Neuron (in vitro differentiated cells): ENCODE results near the gene B3GALT4.
"Not testable (repeated sequence)": the region's sequence is repeated elsewhere in the genome, so short reads cannot be mapped to it uniquely, and the experiment has no call there.

ENCODE experiments used
- H2AFZ ChIP-seq: one replicate; pipeline ENCODE4 v1.6.1; 2013; ENCODE audit warnings: low read depth, mild to moderate bottlenecking, inconsistent platforms, low read length, moderate library complexity
- H3K27me3 ChIP-seq: one replicate; pipeline ENCODE4 v1.6.1; 2013; ENCODE audit warnings: low read length; ENCODE audit not compliant: insufficient read depth
- H3K36me3 ChIP-seq: one replicate; pipeline ENCODE4 v1.6.1; 2013; ENCODE audit warnings: low read length; ENCODE audit not compliant: insufficient read depth
- H3K4me1 ChIP-seq: one replicate; pipeline ENCODE4 v1.6.1; 2013; ENCODE audit warnings: low read length; ENCODE audit not compliant: insufficient read depth
- H3K4me3 ChIP-seq: 2 replicates; pipeline ENCODE4 v1.5.1; 2013; ENCODE audit warnings: mild to moderate bottlenecking, low read length, moderate library complexity
- H3K9me3 ChIP-seq: one replicate; pipeline ENCODE4 v1.6.1; 2013; ENCODE audit warnings: low read length

B3GALT4 gene

DNA sequence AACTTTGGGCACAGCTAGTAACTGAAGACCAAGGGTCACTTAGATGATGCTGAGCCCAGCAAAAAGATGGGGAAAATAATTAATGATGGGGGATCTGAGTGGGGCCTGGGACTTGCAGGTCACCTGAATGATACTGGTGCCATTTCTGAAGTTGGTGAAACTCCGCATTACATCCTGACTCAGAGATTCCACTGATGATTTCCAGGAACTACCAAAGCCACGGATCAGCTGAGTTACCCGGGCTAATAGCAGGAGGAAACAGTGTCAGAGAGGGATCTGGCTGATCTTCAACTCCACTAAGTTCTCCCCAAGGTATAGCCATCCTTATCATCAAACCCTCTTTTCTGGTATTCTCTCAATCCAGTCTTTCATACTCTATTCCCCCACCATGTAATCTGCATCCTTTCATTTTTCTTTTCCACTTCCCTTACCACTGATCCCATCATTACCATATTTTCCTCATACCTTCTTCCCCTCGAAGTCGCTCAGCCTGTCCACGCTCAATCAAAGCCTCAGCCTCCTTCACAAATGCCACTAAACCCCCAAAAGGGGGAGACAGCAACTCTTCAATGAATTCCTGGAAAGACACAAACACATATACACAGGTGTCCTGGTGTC is 25.4 kb upstream of the B3GALT4 start:
- no peak overlapping the region for H2AFZ ChIP-seq
- no peak overlapping the region for H3K4me3 ChIP-seq

DNA sequence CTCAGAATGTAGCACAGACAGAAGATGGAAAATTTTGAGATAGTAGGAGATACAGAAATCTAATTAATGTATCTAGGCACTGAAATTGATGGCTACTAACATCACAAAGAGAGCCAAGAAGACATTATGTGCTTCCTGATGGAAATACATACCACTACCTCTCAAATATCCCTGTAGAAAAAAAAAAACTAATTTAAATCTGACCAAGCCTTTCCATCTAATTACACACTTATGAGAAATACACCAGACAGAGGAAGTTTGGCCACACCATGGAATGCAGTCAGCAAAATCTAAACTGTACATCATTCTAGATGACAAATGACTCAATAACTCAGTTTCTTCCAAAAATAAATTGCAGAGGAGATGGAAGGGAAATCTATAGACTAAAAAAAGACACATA is 24.2 kb upstream of the B3GALT4 start:
- no peak overlapping the region for H2AFZ ChIP-seq
- no peak overlapping the region for H3K4me3 ChIP-seq
- no peaks in the 10 kb centered on the region for H3K27me3 ChIP-seq
- H3K9me3 ChIP-seq, result peaks cover 5% of the 10 kb centered on the region
- H3K36me3 ChIP-seq, result peaks cover 23% of the 10 kb centered on the region
- peaks cover 21% of the 10 kb centered on the region for H3K4me1 ChIP-seq

More for the DNA sequence above, 25.4 kb upstream of the B3GALT4 start:
- H3K9me3 ChIP-seq, result no peaks in the 10 kb centered on the region
- H3K27me3 ChIP-seq, result no peaks in the 10 kb centered on the region
- H3K4me1 ChIP-seq, result peaks cover 23% of the 10 kb centered on the region
- peaks cover 19% of the 10 kb centered on the region for H3K36me3 ChIP-seq

GRCh38 chr6:33254591-33254990 is 22.3 kb upstream of the B3GALT4 start:
- peaks cover 32% of the 10 kb centered on the region for H3K36me3 ChIP-seq
- H3K9me3 ChIP-seq, result peaks cover 6% of the 10 kb centered on the region
- H3K4me1 ChIP-seq, result peaks cover 8% of the 10 kb centered on the region
- no peak overlapping the region for H2AFZ ChIP-seq
- H3K27me3 ChIP-seq, result no peaks in the 10 kb centered on the region
- H3K4me3 ChIP-seq, result no peak overlapping the region

GRCh38 chr6:33259032-33259431 is 17.9 kb upstream of the B3GALT4 start:
- Histone ChIP-seq H3K9me3 (peaks cover 6% of the 10 kb centered on the region), H2AFZ (no peak overlapping the region), H3K36me3 (peaks cover 49% of the 10 kb centered on the region), H3K4me1 (no peaks in the 10 kb centered on the region), H3K4me3 (no peak overlapping the region), H3K27me3 (no peaks in the 10 kb centered on the region)

GRCh38 chr6:33262490-33262889 is 14.4 kb upstream of the B3GALT4 start:
- H3K4me3 ChIP-seq, H3K9me3 ChIP-seq, H2AFZ ChIP-seq, H3K27me3 ChIP-seq, H3K4me1 ChIP-seq: not testable (repeated sequence)
- H3K36me3 ChIP-seq, result peaks cover 68% of the 10 kb centered on the region

- no peak overlapping the region for H2AFZ ChIP-seq
- no peaks in the 10 kb centered on the region for H3K27me3 ChIP-seq
- H3K36me3 ChIP-seq, result peaks cover 73% of the 10 kb centered on the region
- H3K4me1 ChIP-seq, result no peaks in the 10 kb centered on the region
- no peaks in the 10 kb centered on the region for H3K9me3 ChIP-seq
- no peak overlapping the region for H3K4me3 ChIP-seq
Measured at GRCh38 chr6:33264015-33264414, 12.9 kb upstream of the B3GALT4 start.

GRCh38 chr6:33271117-33271467 is 5.8 kb upstream of the B3GALT4 start:
- H2AFZ ChIP-seq, result peak overlapping the region; percentile 93
- H3K4me1 ChIP-seq, result peaks cover 39% of the 10 kb centered on the region
- H3K4me3 ChIP-seq, result peak overlapping the region; percentile 91
- H3K9me3 ChIP-seq, result no peaks in the 10 kb centered on the region
- H3K27me3 ChIP-seq, result no peaks in the 10 kb centered on the region
- H3K36me3 ChIP-seq, result peaks cover 66% of the 10 kb centered on the region

DNA sequence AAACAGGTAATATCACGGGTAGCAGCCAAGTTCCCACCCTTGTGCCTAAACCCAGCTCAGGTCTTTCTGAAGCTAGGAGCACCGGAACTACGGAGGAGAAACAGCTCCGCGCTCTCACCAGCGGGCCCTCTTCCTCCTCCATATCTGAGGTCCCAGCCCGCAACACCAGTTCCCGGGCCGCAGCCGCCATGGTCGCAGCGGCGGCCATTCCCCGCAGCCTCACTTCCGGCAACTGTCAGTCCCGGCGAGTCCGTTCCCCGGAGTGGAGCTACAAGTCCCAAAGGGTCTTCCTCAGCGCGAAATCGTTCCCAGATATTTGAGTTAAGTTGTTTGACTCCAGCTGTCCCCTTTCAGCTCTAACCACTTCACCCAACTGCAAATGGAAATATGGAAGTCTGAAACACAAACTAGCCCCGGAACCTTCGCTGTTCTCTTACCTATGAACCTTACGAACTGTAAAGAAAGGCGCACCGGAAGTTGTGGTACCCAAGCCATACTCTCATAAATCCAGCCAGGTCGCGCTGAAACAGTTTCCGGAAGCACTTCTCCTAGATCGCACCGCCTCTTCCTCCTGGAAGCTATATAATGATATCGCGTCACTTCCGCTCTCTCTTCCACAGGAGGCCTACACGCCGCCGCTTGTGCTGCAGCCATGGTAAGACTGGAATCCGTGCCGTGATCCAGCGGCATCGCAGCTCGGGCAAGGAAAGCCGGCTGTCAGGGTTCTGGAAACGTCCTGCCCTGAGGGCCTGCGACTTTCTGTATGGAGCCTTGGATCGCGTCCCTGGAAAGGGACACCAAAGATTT is 5.3 kb upstream of the B3GALT4 start, which contains the start of the genes RPS18 and VPS52:
RPS18 (plus strand) TSS at position 608 of the 807 bp plus-strand sequence; CDS start at position 653, 45 bp downstream.
VPS52 (minus strand) TSS at position 409 of the 807 bp plus-strand sequence; CDS start at position 208, 201 bp downstream.
- H3K4me1 ChIP-seq, result peaks cover 44% of the 10 kb centered on the region
- H3K36me3 ChIP-seq, result peaks cover 66% of the 10 kb centered on the region
- no peaks in the 10 kb centered on the region for H3K27me3 ChIP-seq
- no peaks in the 10 kb centered on the region for H3K9me3 ChIP-seq
- peak within 1 kb of the TSS; percentile 93 for H2AFZ ChIP-seq
- peak within 1 kb of the TSS; percentile 91 for H3K4me3 ChIP-seq

GRCh38 chr6:33272275-33273128 is 4.4 kb upstream of the B3GALT4 start:
- Histone ChIP-seq H3K36me3 (peaks cover 58% of the 10 kb centered on the region), H3K4me1 (peaks cover 47% of the 10 kb centered on the region)

DNA sequence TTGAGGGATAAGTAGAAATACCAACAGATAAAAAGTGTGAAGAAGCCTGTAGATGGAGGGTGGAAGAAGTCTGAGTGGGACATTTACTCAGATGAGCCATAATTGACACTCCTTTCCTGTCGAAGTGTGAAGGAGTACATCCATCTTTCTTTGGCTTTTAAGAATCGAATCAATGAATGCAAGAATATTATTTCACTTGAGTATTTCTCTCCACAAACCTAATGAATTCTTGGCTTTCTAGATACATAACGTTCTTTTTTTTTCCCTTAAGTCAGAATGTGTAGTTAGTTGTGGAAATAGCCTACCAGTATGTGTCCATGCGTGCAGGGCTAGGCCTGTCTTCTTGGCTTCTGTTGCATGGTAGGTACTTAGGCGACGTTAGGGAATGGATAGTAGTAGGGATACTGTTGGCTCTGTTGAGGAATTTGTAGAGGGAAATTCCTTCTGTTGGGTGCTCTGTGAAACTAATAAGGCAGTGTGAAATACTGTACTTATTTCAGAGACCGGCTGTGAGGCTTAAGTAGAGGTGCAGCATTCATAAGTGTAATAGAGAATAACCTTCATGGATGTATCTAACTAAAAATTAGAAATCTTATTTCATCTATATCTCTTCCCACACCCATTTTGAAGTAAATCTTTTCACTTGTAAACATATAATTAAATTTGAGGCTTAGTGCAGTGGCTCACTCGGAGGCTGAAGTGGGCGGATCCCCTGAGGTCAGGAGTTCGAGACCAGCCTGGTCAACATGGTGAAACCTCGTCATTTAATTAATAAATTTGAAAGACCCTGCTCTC is 3.6 kb upstream of the B3GALT4 start:
- H3K4me1 ChIP-seq, result peaks cover 47% of the 10 kb centered on the region
- H3K9me3 ChIP-seq, result no peaks in the 10 kb centered on the region
- peaks cover 49% of the 10 kb centered on the region for H3K36me3 ChIP-seq

More at GRCh38 chr6:33272275-33273128, 4.4 kb upstream of the B3GALT4 start:
- H3K9me3 ChIP-seq, result no peaks in the 10 kb centered on the region
- H3K4me3 ChIP-seq, result peak overlapping the region; percentile 91
- H3K27me3 ChIP-seq, result no peaks in the 10 kb centered on the region
- no peak overlapping the region for H2AFZ ChIP-seq

GRCh38 chr6:33273924-33274902 is 2.7 kb upstream of the B3GALT4 start:
- no peak overlapping the region for H2AFZ ChIP-seq
- H3K27me3 ChIP-seq, result no peaks in the 10 kb centered on the region
- H3K36me3 ChIP-seq, result peaks cover 41% of the 10 kb centered on the region
- H3K4me1 ChIP-seq, result peaks cover 47% of the 10 kb centered on the region
- H3K9me3 ChIP-seq, result no peaks in the 10 kb centered on the region
- no peak overlapping the region for H3K4me3 ChIP-seq

More for the DNA sequence above, 3.6 kb upstream of the B3GALT4 start:
- Histone ChIP-seq H3K27me3 (no peaks in the 10 kb centered on the region), H2AFZ (no peak overlapping the region), H3K4me3 (peak overlapping the region; percentile 91)
